ENCODE measurements around the gene CFHR1. TPM values are rescaled to one million over a fixed set of nuclear protein-coding genes. Genes with fewer than 3 reads are reported as not detected.
"Not testable (repeated sequence)": the region's sequence is repeated elsewhere in the genome, so short reads cannot be mapped to it uniquely, and the experiment has no call there.

The CFHR1 gene
- total and polyA plus RNA-seq, 12 donors: 0.42 to 3.9 (median 0.90) TPM; not detected in 5

DNA sequence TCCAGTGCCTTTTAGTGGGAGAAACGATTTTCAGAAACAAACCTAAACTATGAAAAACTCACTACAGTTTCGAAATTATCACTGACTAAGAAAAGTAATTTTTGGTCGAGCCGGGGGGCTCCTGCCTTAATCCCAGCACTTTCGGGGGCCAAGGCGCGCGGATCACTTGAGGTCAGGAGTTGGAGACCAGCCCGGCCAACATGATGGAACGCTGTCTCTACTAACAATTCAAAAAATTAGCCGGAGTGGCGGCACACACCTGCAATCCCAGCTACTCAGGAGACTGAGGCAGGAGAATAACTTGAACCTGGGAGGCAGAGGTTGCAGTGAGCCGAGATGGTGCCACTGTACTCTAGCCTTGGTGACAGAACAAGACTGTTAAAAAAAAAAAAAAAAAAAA is 41.9 kb upstream of the CFHR1 start:
- Histone ChIP-seq H3K9me3 (replicated peaks in 1 of 3) (no peaks in the 10 kb centered on the region), H3K36me3 (replicated peaks in 1 of 2) (no peaks in the 10 kb centered on the region), H3K27me3 (no peaks in the 10 kb centered on the region), H3K4me1 (replicated peaks in 1 of 2) (no peaks in the 10 kb centered on the region), H3K4me3 (no peak overlapping the region), H3K27ac (no peak overlapping the region)
- no peak for DNase-seq
- no peak for TF ChIP-seq POLR2A (IDR thresholded peaks at IDR 0.05)
- TF ChIP-seq, protein P1, sequence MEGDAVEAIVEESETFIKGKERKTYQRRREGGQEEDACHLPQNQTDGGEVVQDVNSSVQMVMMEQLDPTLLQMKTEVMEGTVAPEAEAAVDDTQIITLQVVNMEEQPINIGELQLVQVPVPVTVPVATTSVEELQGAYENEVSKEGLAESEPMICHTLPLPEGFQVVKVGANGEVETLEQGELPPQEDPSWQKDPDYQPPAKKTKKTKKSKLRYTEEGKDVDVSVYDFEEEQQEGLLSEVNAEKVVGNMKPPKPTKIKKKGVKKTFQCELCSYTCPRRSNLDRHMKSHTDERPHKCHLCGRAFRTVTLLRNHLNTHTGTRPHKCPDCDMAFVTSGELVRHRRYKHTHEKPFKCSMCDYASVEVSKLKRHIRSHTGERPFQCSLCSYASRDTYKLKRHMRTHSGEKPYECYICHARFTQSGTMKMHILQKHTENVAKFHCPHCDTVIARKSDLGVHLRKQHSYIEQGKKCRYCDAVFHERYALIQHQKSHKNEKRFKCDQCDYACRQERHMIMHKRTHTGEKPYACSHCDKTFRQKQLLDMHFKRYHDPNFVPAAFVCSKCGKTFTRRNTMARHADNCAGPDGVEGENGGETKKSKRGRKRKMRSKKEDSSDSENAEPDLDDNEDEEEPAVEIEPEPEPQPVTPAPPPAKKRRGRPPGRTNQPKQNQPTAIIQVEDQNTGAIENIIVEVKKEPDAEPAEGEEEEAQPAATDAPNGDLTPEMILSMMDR (IDR thresholded peaks at IDR 0.05): no peak
- 81 to 88% (median 83%) methylated on average over 13 of the region's 13 CpGs for WGBS, 4 donors
- intact Hi-C loops (cut with DNase I): no loop called here

DNA sequence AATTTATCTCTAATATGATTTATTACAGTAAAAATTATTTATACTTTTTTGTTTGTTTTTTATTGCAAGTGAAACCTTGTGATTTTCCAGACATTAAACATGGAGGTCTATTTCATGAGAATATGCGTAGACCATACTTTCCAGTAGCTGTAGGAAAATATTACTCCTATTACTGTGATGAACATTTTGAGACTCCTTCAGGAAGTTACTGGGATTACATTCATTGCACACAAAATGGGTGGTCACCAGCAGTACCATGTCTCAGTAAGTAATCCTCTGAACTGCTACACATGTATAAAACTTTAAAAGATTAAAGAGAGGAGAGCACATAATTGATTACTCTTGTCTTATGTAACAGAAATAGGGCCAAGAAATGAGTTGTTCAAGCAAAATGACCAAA is 40.4 kb upstream of the CFHR1 start:
- H3K27ac ChIP-seq: no peak overlapping the region
- no peaks in the 10 kb centered on the region for H3K4me1 ChIP-seq (replicated peaks in 1 of 2)
- no peak for TF ChIP-seq POLR2A (IDR thresholded peaks at IDR 0.05)
- TF ChIP-seq, protein P1 (IDR thresholded peaks at IDR 0.05): no peak
- H3K36me3 ChIP-seq (replicated peaks in 1 of 2): no peaks in the 10 kb centered on the region
- no peak overlapping the region for H3K4me3 ChIP-seq
- 88 to 96% (median 90%) methylated on average over 1 of the region's 1 CpG for WGBS, 4 donors
- intact Hi-C loops (cut with DNase I): no loop called here
- no peak for DNase-seq
- H3K9me3 ChIP-seq (replicated peaks in 1 of 3): no peaks in the 10 kb centered on the region
- no peaks in the 10 kb centered on the region for H3K27me3 ChIP-seq

DNA sequence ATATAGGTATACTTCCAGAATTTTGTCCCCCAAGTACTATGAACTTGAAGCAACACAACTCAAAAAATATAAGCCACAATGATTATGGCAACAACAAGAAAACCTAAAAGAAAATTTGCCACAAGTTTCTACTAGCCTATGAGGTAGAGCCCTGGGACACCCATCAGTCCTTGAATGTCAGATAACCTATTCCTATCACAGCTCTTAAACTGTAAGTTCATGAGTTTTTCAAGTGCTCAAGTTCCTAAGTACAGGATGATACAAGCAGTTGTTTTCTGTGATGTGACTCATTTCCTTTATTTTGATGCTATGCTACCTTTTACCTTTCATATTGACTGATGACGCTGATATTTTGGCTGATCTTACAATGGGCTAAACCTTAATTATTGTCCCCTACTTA is 28.3 kb upstream of the CFHR1 start:
- H3K27me3 ChIP-seq; H3K9me3 ChIP-seq (replicated peaks in 1 of 3); intact Hi-C loops (cut with DNase I); H3K27ac ChIP-seq; H3K4me1 ChIP-seq (replicated peaks in 1 of 2); DNase-seq; H3K36me3 ChIP-seq (replicated peaks in 1 of 2); H3K4me3 ChIP-seq: not testable (repeated sequence)
- WGBS, 4 donors: 84 to 88% (median 86%) methylated on average over 1 of the region's 1 CpG; no CpG with 5 or more reads in 1 of the 4 donors

DNA sequence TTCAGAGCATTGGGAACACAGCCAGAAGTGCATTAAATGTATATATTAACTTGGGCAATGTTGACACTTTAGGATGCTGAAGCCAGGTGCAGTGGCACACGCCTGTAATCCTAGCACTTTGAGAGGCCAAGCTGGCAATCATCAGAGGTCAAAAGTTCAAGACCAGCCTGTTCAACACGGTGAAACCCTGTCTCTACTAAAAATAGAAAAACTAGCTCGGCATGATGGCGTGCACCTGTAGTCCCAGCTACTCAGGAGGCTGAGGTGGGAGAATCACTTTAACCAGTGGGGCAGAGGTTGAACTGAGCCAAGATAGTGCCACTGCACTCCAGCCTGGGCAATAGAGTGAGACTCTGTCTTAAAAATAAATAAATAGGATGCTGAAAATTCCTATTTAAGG is 25.4 kb upstream of the CFHR1 start:
- H3K4me1 ChIP-seq (replicated peaks in 1 of 2); H3K27me3 ChIP-seq; H3K36me3 ChIP-seq (replicated peaks in 1 of 2); H3K4me3 ChIP-seq; H3K9me3 ChIP-seq (replicated peaks in 1 of 3); intact Hi-C loops (cut with DNase I); DNase-seq; H3K27ac ChIP-seq: not testable (repeated sequence)
- WGBS, 4 donors: 40 to 62% (median 52%) methylated on average over 4 of the region's 4 CpGs

DNA sequence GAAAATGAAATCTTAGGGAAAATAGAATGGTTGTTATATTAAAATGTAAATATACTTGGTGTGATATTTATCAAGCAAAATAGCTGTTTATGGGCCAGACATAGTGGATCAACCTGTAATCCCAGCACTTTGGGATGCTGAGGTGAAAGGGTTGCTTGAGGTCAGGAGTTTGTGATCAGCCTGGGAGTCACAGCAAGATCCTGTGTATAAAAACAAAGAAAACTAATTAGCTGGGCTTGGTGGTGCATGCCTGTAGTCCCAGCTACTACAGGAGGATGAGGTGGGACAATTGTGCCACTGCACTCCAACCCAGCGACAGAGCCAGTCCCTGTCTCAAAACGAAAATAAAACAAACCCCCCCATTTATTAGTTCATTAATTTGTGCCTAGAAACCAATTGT is 21.6 kb upstream of the CFHR1 start:
- DNase-seq: no peak
- Histone ChIP-seq H3K4me1 (replicated peaks in 1 of 2) (no peaks in the 10 kb centered on the region), H3K27ac (no peak overlapping the region), H3K27me3 (no peaks in the 10 kb centered on the region), H3K9me3 (replicated peaks in 1 of 3) (no peaks in the 10 kb centered on the region), H3K4me3 (no peak overlapping the region), H3K36me3 (replicated peaks in 1 of 2) (no peaks in the 10 kb centered on the region)
- 25 to 61% (median 48%) methylated on average over 2 of the region's 2 CpGs for WGBS, 4 donors
- no peak for TF ChIP-seq POLR2A (IDR thresholded peaks at IDR 0.05)
- TF ChIP-seq, protein P1 (IDR thresholded peaks at IDR 0.05): no peak
- intact Hi-C loops (cut with DNase I): no loop called here

DNA sequence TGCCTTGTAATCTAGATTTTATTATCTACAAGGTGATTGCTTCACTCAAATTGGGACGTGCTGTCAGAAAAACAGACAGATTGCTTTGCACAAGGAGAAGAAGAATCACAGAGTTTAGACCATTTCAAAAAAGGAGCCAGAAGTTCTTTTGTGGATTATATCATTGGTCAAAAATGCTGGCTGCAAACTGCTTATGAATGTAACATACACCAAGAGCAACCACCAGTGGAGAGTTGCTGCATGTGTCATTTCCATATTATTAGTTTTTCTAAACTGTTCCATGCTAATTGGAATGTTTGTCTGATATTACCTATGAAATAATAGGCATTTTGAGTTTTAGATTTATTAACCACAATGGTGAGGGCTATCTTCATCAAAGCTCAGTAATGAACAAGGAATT is 17.6 kb upstream of the CFHR1 start:
- H3K27ac ChIP-seq; H3K27me3 ChIP-seq; H3K4me1 ChIP-seq (replicated peaks in 1 of 2); intact Hi-C loops (cut with DNase I); DNase-seq; H3K9me3 ChIP-seq (replicated peaks in 1 of 3); H3K36me3 ChIP-seq (replicated peaks in 1 of 2); H3K4me3 ChIP-seq: not testable (repeated sequence)
- 56 to 73% (median 63%) methylated on average over 1 of the region's 1 CpG for WGBS, 4 donors

Data from adrenal gland (tissue), 12 donors.